Activated T-cell treated with anti-CD3 and anti-CD28 coated beads for 24 hours (primary cell): ENCODE measurements around the gene UBL4A.

ENCODE experiments used
- DNase-seq: peaks from one replicate; pipeline ENCODE4 v3.0.0-alpha.2; 2020; ENCODE audit warnings: low read depth

Gene UBL4A

DNA sequence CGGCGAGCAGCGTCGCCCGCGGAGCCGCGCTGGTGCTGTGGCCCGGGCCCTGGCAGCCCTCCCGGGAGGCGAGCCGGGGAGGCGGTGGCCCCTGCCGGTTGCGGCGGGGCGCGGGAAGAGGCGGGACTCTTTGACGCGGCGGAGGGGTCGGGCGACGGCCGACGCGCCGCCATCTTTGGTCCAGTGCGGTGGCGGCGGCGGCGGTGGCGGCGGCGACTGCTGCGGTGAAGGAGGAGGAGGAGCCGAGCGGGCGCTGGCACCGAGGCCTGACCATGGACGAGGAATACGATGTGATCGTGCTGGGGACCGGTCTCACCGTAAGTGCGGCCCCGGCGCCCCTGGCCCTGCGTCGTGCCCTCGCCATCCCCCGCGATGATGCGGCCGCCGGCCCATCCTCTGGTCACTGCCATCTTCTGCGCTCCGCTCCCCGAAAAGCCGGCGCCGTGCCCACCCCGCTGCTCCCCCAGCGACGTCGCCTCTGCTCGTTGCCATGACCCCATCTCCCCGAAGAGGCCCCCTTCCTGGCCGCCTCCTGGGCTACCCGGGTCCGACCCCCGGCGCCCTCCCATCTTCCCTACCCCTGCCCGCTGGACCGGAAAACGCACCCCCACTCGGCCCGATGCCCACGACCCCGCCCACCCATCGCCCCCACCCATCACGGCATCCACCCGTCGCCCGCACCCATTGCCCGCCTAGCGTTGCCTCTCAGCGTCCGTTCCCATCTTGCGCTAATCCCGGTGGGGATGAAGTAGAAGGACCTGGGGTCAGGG is 49.2 kb downstream of the UBL4A start, which contains the start of gene GDI1:
Gene GDI1, plus strand, starts transcription at position 172 of the 770 bp plus-strand sequence. Its CDS starts 101 bp downstream, at position 273.
- peak; percentile 34 for DNase-seq

DNA sequence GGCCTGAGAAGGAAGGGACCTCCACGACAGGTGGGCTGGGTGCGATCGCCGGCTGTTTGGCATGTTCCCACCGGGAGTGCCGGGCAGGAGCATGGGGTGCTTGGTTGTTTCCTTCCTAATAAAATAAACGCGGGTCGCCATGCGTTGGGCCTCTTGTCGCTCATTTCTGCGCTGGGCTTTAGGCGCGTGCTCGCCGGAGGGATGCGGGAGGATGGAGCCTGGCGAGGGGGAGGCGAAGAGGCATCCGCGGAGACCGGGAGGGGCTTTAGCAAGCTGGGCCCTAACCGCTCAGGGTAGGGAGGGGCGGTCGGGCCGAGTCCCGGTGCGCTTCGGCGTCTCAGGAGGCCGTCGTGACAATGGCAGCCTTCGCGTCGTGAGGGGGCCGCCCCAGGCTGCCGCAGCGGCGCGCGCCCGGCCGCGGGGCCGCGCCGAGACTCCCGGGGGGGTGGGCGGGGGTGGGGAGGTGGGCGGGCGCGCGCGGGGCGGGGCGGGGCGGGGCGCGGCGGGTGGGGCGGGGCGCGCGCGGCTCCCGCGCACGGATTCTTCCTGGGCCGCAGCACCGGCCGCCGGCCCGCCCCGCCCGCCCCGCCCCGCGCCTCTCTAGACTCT is 49.9 kb downstream of the UBL4A start:
- peak; percentile 16 for DNase-seq

DNA sequence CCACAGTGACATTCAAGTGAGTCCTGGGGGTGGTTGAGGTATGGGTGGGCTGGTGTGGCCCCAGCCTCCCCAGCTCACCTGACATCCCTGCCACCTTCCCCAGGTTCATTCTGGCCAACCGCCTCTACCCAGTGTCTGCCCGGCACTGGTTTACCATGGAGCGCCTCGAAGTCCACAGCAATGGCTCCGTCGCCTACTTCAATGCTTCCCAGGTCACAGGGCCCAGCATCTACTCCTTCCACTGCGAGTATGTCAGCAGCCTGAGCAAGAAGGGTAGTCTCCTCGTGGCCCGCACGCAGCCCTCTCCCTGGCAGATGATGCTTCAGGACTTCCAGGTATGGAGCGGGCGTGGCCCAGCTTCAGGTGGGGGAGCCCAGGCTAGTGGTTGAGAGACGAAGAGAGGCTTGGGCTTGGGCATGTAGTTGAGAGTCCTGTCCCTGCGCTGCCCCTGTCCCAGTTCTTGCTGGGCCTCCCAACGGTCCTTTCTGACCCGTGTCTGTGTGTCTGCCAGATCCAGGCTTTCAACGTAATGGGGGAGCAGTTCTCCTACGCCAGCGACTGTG is 51.2 kb downstream of the UBL4A start:
- DNase-seq: no peak

DNA sequence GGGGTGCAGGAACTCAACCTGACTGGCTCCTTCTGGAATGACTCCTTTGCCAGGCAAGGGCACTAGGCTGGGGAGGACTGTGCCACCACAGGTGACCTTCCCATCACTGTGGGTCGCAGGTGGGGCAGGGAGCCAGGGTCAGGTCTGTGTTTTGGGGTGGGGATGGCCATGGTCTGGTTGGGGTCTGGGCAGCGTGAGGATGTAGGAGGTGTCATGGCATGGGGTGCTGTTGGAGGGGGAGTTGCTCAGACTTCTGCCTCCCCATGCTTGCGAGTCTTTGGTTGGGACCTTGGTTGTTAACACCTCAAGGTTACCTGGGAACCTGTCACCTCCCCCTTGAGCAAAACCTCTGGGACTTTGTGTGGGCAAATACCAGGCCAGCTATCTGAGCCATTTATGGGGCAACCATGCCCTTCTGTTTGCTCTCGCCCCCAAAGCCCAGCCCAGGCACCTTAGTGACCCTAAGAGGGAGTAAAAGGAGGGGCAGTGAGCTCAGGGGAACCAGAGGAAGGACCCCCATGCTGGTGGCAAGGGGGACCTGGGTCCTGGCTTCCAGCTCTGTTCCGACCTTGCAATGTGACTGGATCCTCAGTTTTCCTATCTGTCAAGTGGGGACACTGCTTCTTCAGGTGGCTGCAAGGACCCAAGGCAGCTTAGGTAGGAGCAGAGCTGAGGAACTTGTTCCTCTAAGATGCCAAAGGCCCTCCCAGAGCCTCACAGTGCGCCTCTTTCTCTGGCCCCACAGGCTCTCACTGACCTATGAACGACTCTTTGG is 51.8 kb downstream of the UBL4A start:
- no peak for DNase-seq
